Uterus (tissue), 4 donors: ENCODE data around the gene TOMM70. TPM values are rescaled to one million over a fixed set of nuclear protein-coding genes. Genes with fewer than 3 reads are reported as not detected.

Experiments used
- DNase-seq, 2 donors: peaks; one replicate each; pipeline ENCODE4 v3.0.0-alpha.2; 2019 to 2020
- H3K27ac ChIP-seq, 2 donors: fragments of 200-600 bp; sonication (generic); 1 replicate in 1 of 2; 2 replicates in 1 of 2; pipeline ENCODE4 v1.5.1; 2016 to 2018
- H3K27me3 ChIP-seq, 2 donors: fragments of 200-600 bp; sonication (generic); one replicate each; pipeline ENCODE4 v1.5.1; 2018 to 2019; ENCODE audit warnings: control low read depth in 1 of 2
- H3K36me3 ChIP-seq, 2 donors: fragments of 200-600 bp; sonication (generic); one replicate each; pipeline ENCODE4 v1.5.1; 2019; ENCODE audit warnings: control low read depth in 1 of 2
- H3K4me1 ChIP-seq, 2 donors: fragments of 200-600 bp; sonication (generic); one replicate each; pipeline ENCODE4 v1.5.1; 2018 to 2019; ENCODE audit warnings: control low read depth in 1 of 2
- H3K4me3 ChIP-seq, 2 donors: fragments of 200-600 bp; sonication (generic); 1 replicate in 1 of 2; 2 replicates in 1 of 2; pipeline ENCODE4 v1.5.1; 2018 to 2019; ENCODE audit warnings: mild to moderate bottlenecking in 1 of 2
- H3K9me3 ChIP-seq, 2 donors: fragments of 200-600 bp; sonication (generic); one replicate each; pipeline ENCODE4 v1.5.1; 2019; ENCODE audit warnings: control low read depth in 1 of 2
- POLR2A ChIP-seq, 2 donors: fragments of 450-650 bp; IDR thresholded peaks; one replicate each; pipeline ENCODE4 v1.6.1; 2016; ENCODE audit warnings: antibody characterized with exemption in 2 of 2, mild to moderate bottlenecking in 1 of 2, moderate library complexity in 1 of 2
- intact Hi-C: fragments of 100-400 bp; cut with DNase I; formaldehyde crosslinking; loops from one replicate; pipeline ENCODE4 v1.15.1; 2023; ENCODE audit warnings: low total_unique reads
- total RNA-seq, 4 donors: library from RNA; depleted of rRNA in 3 of 4; stranded (reverse); fragments of >200 nt in 3 of 4; gene quantifications; one replicate each; pipeline versions ENCODE4 v1.1.0 to v1.2.4, GENCODE V29; 2014 to 2023
- TF ChIP-seq, protein P1 (sequence below), 4 experiments: fragments of 200-600 bp in 2 of 4; fragments of 450-650 bp in 2 of 4; sonication (generic) in 2 of 4; IDR thresholded peaks; one replicate each; pipeline ENCODE4 v1.5.1; 2016 to 2019; ENCODE audit warnings: antibody characterized with exemption in 4 of 4, mild to moderate bottlenecking in 2 of 4, moderate library complexity in 1 of 4
- donor health status: DM: yes; HTN: yes; CAD: no.

The TOMM70 gene
- total RNA-seq, 4 donors from 2014 or later: 16.8 to 86.1 (median 35.9) TPM

DNA sequence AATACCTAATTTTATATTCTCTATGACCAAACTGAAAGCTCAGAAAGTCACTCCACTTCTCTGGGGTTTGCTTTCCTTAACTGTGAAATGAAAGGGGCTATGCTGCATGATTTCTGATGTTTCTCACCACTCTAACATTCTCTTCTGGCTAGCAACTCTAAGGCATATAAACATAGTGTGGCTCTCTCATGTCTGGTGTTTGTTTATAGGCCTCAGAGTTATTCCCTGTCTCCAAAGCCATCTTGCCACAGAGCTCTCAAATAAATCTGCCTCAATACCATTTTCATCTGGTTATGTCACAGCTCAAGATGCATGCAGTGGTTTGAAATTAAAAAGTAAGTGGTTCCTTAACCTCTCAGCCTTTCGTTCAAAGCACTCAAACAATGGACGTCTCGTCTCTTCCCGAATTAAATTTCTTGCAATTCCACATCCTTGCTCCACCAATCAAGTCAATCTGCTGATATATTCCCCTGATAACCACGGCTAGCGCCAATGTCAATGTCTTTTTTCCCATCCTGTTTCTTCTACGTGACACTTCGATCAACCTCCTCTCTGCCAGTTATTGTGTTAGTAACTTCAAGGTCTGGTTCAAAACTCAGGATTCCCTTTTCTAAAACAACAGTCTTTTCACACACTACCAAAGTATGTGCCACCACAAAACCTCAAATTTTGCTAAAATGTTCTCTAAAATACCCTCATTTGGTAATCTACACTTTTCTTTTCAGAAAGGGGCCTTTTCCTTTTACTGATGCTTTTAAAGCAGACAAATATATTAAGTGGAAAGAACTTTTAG lies 16.0 kb downstream of the TOMM70 start:
- intact Hi-C loops: no loop called here
- DNase-seq: no peak
- Histone ChIP-seq H3K4me1 (no peaks in the 10 kb centered on the region), H3K9me3 (no peaks in the 10 kb centered on the region), H3K36me3 (no peaks in the 10 kb centered on the region), H3K4me3 (no peak overlapping the region), H3K27me3 (no peaks in the 10 kb centered on the region), H3K27ac (no peak overlapping the region)
- TF ChIP-seq, protein P1, sequence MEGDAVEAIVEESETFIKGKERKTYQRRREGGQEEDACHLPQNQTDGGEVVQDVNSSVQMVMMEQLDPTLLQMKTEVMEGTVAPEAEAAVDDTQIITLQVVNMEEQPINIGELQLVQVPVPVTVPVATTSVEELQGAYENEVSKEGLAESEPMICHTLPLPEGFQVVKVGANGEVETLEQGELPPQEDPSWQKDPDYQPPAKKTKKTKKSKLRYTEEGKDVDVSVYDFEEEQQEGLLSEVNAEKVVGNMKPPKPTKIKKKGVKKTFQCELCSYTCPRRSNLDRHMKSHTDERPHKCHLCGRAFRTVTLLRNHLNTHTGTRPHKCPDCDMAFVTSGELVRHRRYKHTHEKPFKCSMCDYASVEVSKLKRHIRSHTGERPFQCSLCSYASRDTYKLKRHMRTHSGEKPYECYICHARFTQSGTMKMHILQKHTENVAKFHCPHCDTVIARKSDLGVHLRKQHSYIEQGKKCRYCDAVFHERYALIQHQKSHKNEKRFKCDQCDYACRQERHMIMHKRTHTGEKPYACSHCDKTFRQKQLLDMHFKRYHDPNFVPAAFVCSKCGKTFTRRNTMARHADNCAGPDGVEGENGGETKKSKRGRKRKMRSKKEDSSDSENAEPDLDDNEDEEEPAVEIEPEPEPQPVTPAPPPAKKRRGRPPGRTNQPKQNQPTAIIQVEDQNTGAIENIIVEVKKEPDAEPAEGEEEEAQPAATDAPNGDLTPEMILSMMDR (IDR thresholded peaks at IDR 0.05): no peak
- TF ChIP-seq POLR2A (IDR thresholded peaks at IDR 0.05): no peak

DNA sequence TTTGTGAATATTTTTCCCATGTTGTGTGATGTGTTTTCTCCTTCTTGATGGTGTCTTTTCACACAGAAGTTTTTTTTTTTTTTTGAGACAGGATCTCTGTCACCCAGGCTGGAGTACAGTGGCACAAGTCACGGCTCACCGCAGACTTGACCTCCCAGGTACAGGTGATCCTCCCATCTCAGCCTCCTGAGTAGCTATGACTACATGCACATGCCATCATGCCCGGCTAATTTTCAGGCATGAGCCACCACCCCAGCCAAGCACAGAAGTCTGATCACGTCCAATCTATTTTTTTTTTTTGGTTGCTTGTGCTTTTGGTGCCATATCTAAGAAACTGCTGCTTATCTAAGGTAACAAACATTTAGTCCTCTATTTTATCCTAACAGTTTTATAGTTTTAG lies 24.6 kb downstream of the TOMM70 start:
- no peaks in the 10 kb centered on the region for H3K36me3 ChIP-seq

DNA sequence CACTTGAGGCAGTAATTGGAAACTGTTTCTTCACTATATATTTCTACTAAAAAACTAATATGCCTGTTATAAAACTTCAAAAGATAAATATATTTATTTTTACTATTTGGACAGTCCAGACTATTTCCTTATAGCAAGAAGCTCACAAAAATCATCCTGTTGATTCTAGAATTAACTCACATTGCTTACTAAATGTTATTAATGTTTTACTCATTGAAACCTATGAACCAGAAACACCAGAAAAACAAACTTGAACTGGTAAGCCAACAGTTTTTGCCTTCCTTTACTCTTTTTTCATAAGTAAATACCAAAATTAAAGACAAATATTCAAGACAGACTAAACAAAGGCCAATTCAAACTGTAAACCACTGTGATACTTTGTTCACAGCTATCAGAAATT lies 26.4 kb downstream of the TOMM70 start:
- H3K27me3 ChIP-seq: no peaks in the 10 kb centered on the region
- no peak for DNase-seq
- no peaks in the 10 kb centered on the region for H3K9me3 ChIP-seq
- no peak overlapping the region for H3K4me3 ChIP-seq
- H3K27ac ChIP-seq: no peak overlapping the region
- intact Hi-C loops: no loop called here
- no peaks in the 10 kb centered on the region for H3K36me3 ChIP-seq
- TF ChIP-seq, protein P1 (IDR thresholded peaks at IDR 0.05): no peak
- TF ChIP-seq POLR2A (IDR thresholded peaks at IDR 0.05): no peak
- H3K4me1 ChIP-seq: no peaks in the 10 kb centered on the region

More for the DNA sequence above, 24.6 kb downstream of the TOMM70 start:
- no peaks in the 10 kb centered on the region for H3K9me3 ChIP-seq
- H3K27me3 ChIP-seq: no peaks in the 10 kb centered on the region
- TF ChIP-seq POLR2A (IDR thresholded peaks at IDR 0.05): no peak
- TF ChIP-seq, protein P1 (IDR thresholded peaks at IDR 0.05): no peak
- intact Hi-C loops: no loop called here
- DNase-seq: no peak
- H3K4me3 ChIP-seq: no peak overlapping the region
- H3K4me1 ChIP-seq: no peaks in the 10 kb centered on the region
- H3K27ac ChIP-seq: no peak overlapping the region

DNA sequence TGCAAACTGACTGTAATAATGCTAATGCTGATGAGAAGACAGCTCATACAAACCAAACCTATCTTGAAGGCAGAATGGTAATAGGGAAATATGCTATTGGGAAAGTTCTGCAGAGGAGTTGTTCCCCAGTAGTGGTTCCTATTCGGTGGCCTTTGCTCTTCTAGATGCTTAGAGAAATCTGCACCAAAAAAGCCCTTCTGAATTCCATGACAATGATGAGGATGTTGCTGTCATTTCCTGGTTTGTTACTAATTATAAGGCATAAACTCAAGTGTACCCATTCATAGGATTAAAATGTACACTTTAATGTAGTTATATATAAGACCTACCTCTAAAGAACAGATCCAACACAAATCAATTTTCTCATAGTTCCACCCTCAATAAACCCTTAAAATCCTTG lies 30.1 kb downstream of the TOMM70 start:
- intact Hi-C loops: no loop called here
- H3K36me3 ChIP-seq: no peaks in the 10 kb centered on the region
- DNase-seq: no peak

DNA sequence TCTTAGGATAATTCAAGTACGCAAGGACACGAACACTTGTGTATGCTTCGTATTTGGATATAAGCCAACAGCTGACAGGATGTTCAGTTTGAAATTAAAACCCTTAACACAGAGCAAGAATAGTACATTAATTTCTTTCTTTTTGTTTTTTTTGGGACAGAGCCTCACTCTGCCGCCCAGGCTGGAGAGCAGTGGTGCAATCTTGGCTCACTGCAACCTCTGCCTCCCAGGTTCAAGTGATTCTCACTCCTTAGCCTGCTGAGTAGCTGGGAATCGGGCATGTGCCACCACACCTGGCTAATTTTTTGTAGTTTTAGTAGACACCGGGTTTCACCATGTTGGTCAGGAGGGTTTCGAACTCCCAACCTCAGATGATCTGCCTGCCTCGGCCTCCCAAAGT lies 32.4 kb downstream of the TOMM70 start:
- H3K4me1 ChIP-seq: no peaks in the 10 kb centered on the region
- no peak overlapping the region for H3K27ac ChIP-seq
- TF ChIP-seq, protein P1 (IDR thresholded peaks at IDR 0.05): no peak
- TF ChIP-seq POLR2A (IDR thresholded peaks at IDR 0.05): no peak
- intact Hi-C loops: no loop called here
- no peak for DNase-seq
- no peak overlapping the region for H3K4me3 ChIP-seq
- H3K9me3 ChIP-seq: no peaks in the 10 kb centered on the region
- H3K27me3 ChIP-seq: no peaks in the 10 kb centered on the region
- H3K36me3 ChIP-seq: no peaks in the 10 kb centered on the region

More for the DNA sequence above, 30.1 kb downstream of the TOMM70 start:
- H3K9me3 ChIP-seq: no peaks in the 10 kb centered on the region
- H3K27me3 ChIP-seq: no peaks in the 10 kb centered on the region
- no peak overlapping the region for H3K4me3 ChIP-seq
- no peak overlapping the region for H3K27ac ChIP-seq
- TF ChIP-seq, protein P1 (IDR thresholded peaks at IDR 0.05): no peak
- no peak for TF ChIP-seq POLR2A (IDR thresholded peaks at IDR 0.05)
- H3K4me1 ChIP-seq: no peaks in the 10 kb centered on the region
